CD4-positive, alpha-beta T cell treated with Interleukin-1 beta for 1 hour (primary cell): ENCODE data around the gene RELN.

Experiments used
- DNase-seq, 2 donors: peaks; one replicate each; pipeline ENCODE4 v3.0.0-alpha.2; 2020 to 2022

Gene RELN

GRCh38 chr7:103445228-103446048 lies 544.0 kb downstream of the RELN start:
- DNase-seq, result no peak

GRCh38 chr7:103439661-103440060 lies 549.8 kb downstream of the RELN start:
- no peak for DNase-seq

GRCh38 chr7:103437623-103438022 lies 551.8 kb downstream of the RELN start:
- no peak for DNase-seq

GRCh38 chr7:103432712-103433111 lies 556.7 kb downstream of the RELN start:
- no peak for DNase-seq

GRCh38 chr7:103425177-103425576 lies 564.3 kb downstream of the RELN start:
- DNase-seq, result no peak

- DNase-seq, result no peak
Measured at GRCh38 chr7:103423467-103424179, 565.8 kb downstream of the RELN start.
